ENCODE data around the gene GRAMD2A. TPM values are rescaled to one million over a fixed set of nuclear protein-coding genes. Genes with fewer than 3 reads are reported as not detected.

The GRAMD2A gene
- total and polyA plus RNA-seq, 10 of the 15 experiments (the other 5 are each of a cell fraction or from before 2014, with no cell fraction given), result 0.02 to 0.35 TPM; not detected in 8

DNA sequence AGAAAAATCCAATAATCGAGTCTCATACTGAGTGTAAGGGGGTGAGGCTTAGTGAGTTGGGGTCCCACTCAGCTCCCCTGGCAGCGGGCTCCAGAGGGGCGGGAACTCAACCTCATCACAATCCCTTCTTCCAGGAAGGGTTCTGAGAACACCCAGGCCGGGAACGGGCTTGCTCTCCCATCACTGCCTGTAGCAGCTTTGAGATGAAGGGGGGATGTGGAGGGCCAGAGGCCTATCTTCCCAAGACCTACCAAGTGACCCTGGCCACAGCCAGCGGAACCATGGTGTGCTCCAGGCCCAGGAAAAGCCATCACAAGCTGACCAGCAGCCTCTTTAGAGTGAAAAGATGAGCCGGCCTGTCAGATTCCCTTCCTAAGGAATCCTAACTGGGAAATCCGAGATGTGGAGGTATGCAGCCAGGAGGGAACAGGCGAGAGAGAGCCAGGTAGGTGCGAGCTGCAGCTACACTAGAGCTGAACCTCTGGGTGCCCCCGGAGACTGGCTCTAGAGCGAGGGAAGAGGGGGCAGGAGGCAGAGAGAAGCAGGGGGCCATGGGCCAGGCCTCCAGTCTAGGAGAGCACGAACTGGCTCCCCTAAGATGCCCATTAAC lies 18.5 kb downstream of the GRAMD2A start:
- no peak overlapping the region for H3K4me3 ChIP-seq
- ChIA-PET RAD21 (ENCODE audit: unreplicated experiment) (interaction anchor here (0.6 kb wide), 1 partner anchor 131 kb away, joined by 3 read pairs; no protein-coding TSS in a partner anchor), SMC1A (ENCODE audit: uncharacterized antibody, unreplicated experiment) (no interaction called here), CTCF (no interaction called here), POLR2A (interaction anchor here (0.6 kb wide), 3 partner anchors 83 to 385 kb away, joined by 3 to 4 read pairs (median 3); no protein-coding TSS in a partner anchor)
- H3K4me1 ChIP-seq (ENCODE audit: control insufficient read depth, insufficient read depth, low read length), result no peaks in the 10 kb centered on the region; the same call in 1 of the 2 replicates
- no peak for FAIRE-seq
- H3K27me3 ChIP-seq (replicated peaks in 1 of 2; ENCODE audit: control insufficient read depth in 2 of 2, insufficient read depth in 2 of 2, low read length in 1 of 2), result peaks cover 3% of the 10 kb centered on the region in 2 experiments; a peak in 2 of 4 replicates
- in situ Hi-C loops (cut with MboI) (no loop called here), intact Hi-C loops (cut with micrococcal nuclease; ENCODE audit: unreplicated experiment) (no loop called here)
- no peak for ATAC-seq
- no peaks in the 10 kb centered on the region for H3K79me2 ChIP-seq (ENCODE audit: control insufficient read depth, insufficient read depth, low read length)
- no peak overlapping the region for H3K27ac ChIP-seq (ENCODE audit: control insufficient read depth, insufficient read depth)
- no peak overlapping the region for H2AFZ ChIP-seq (ENCODE audit: control insufficient read depth, low read depth, low read length)
- H3K4me2 ChIP-seq (ENCODE audit: control insufficient read depth, insufficient read depth), result no peak overlapping the region
- BruUV-seq (replicated peaks), result no TSS peak
- WGBS (ENCODE audit: insufficient coverage, insufficient replicate concordance, low lambda C conversion rate, missing lambda C conversion rate), result 28% methylated on average over 13 of the region's 13 CpGs
- H4K20me1 ChIP-seq (ENCODE audit: control insufficient read depth, insufficient read depth), result no peaks in the 10 kb centered on the region
- DNase-seq (ENCODE audit: low read depth, low spot score), result no peak
- H3K9me3 ChIP-seq (replicated peaks; ENCODE audit: control insufficient read depth, insufficient read depth, low read length), result no peaks in the 10 kb centered on the region
- no peaks in the 10 kb centered on the region for H3K36me3 ChIP-seq (ENCODE audit: control insufficient read depth in 2 of 2, insufficient read depth in 2 of 2, low read length in 1 of 2)
- H3K9ac ChIP-seq (ENCODE audit: control insufficient read depth, insufficient read depth, low read length), result no peak overlapping the region
- TF ChIP-seq RCOR1 (conservative IDR thresholded peaks at IDR 0.05; ENCODE audit: low read depth, low read length) (no peak), TCF12 (IDR thresholded peaks at IDR 0.05; ENCODE audit: low read depth, low read length) (no peak), CHD1 (IDR thresholded peaks at IDR 0.05; ENCODE audit: low read depth, low read length) (no peak), NKRF (conservative IDR thresholded peaks at IDR 0.05) (no peak), RELB (IDR thresholded peaks at IDR 0.05; ENCODE audit: low read depth) (no peak), PML (IDR thresholded peaks at IDR 0.05; ENCODE audit: low read length) (no peak), CHD2 (IDR thresholded peaks at IDR 0.05; ENCODE audit: borderline replicate concordance, low read depth, low read length) (no peak), SPI1 (IDR thresholded peaks at IDR 0.05; ENCODE audit: borderline replicate concordance, insufficient read depth, low read depth, low read length) (no peak), E4F1 (IDR thresholded peaks at IDR 0.05; ENCODE audit: borderline replicate concordance, partially characterized antibody) (no peak), NR2F1 (conservative IDR thresholded peaks at IDR 0.05) (no peak), TCF7 (IDR thresholded peaks at IDR 0.05; ENCODE audit: borderline replicate concordance) (no peak), MYB (IDR thresholded peaks at IDR 0.05; ENCODE audit: borderline replicate concordance, low read depth, low read length) (no peak), MTA2 (IDR thresholded peaks at IDR 0.05; ENCODE audit: low read depth) (no peak), POLR2AphosphoS2 (IDR thresholded peaks at IDR 0.05; ENCODE audit: low read depth, low read length) (no peak), ESRRA (IDR thresholded peaks at IDR 0.05; ENCODE audit: low read length) (no peak)
- TF ChIP-seq, protein P1, sequence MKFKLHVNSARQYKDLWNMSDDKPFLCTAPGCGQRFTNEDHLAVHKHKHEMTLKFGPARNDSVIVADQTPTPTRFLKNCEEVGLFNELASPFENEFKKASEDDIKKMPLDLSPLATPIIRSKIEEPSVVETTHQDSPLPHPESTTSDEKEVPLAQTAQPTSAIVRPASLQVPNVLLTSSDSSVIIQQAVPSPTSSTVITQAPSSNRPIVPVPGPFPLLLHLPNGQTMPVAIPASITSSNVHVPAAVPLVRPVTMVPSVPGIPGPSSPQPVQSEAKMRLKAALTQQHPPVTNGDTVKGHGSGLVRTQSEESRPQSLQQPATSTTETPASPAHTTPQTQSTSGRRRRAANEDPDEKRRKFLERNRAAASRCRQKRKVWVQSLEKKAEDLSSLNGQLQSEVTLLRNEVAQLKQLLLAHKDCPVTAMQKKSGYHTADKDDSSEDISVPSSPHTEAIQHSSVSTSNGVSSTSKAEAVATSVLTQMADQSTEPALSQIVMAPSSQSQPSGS (IDR thresholded peaks at IDR 0.05; ENCODE audit: low read length), result no peak
